Measurements from ENCODE around the gene ADCY2.
A peak's percentile ranks its signal among the peaks of the same experiment; 100 is the strongest.

ADCY2 gene

DNA sequence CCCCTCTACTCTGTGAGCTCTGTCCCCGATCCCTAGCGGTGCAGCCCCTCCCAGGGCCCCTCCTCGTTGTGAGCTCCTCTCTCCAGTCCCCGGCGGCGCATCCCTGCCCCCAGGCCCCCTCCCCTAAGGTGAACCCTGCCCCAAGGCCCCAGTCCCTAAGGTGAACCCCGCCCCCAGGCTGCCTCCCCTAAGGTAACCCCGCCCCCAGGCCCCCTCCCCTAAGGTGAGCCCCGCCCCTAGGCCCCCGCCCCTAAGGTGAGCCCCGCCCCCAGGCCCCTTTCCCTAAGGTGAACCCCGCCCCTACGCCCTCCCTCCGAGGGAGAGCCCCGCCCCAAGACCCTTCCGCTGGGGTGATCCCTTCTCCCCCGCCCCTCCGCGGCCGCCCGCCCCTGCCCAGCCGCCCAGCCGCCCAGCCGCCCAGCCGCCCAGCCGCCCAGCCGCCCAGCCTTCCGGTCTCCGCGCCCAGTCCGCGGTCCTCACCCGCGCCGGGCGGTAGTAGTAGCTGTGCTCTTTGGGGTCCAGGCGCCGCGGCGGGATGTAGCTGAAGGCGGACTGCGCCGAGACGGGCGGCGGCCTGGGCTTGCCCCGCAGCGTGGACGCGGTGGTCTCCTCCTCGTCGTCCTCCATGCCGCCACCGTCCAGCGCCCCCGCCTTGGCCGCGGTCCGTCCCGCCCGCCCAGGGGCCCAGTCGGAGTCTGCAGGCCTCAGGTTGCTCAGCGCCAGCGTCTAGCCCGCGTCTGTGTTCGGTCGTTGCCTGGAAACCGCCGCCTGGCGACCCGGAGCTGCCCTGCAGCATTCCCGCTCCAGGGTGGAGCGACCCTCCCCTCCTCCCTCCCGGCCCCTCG lies 454.7 kb downstream of the ADCY2 start, which contains the start of gene CFAP90:
Gene CFAP90, minus strand, starts transcription at position 739 of the 845 bp plus-strand sequence. Its CDS starts 112 bp downstream, at position 627.
- peak in 7 of 10 donors; percentile 33 to 93 (median 63) for DNase-seq
- intact Hi-C loops (cut with DNase I): loop anchor here (10.0 kb wide), 1 partner anchor 456 kb away; the partner anchor contains the start of gene ADCY2

DNA sequence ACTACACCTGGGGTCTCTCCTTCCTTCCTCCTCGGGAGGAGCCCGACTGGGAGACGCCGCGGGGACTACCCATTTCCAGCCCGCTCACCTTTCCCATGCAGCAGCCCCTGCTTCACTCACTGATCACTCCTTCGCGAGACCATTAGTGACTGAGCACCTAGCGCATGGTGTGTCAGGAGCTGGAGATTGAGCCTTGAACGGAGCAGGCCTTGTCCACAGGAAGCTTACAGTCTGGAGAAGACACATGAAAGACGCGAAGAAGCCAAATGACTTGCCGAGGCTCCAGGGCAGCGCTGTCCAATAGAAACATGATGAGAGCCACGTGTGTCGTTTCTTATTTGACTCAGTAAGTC lies 455.3 kb downstream of the ADCY2 start:
- intact Hi-C loops (cut with DNase I): loop anchor here (10.0 kb wide), 1 partner anchor 456 kb away; the partner anchor contains the start of gene ADCY2
- DNase-seq: no peak

GRCh38 chr5:7851617-7852289 lies 455.8 kb downstream of the ADCY2 start:
- no peak for DNase-seq
- intact Hi-C loops (cut with DNase I): loop anchor here (10.0 kb wide), 1 partner anchor 457 kb away; the partner anchor contains the start of gene ADCY2

- intact Hi-C loops (cut with DNase I): loop anchor here (10.0 kb wide), 1 partner anchor 458 kb away; the partner anchor contains the start of gene ADCY2
- DNase-seq: no peak
Observed at GRCh38 chr5:7852542-7852941, 456.6 kb downstream of the ADCY2 start.

DNA sequence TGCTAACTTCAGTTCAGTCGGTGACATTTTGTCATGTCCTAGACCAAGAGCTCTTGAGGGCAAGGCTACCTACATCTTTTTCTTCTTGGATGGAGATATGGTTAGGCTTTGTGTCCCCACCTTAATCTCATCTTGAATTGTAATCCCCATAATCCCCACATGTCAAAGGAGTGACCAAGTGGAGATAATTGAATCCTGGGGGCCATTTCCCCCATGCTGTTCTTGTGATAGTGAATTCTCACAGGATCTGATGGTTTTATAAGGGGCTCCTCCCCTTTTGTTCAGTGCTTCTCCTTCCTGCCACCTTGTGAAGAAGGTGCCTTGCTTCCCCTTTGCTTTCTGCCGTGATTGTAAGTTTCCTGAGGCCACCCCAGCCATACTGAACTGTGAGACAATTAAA lies 457.1 kb downstream of the ADCY2 start:
- no peak for DNase-seq
- intact Hi-C loops (cut with DNase I): loop anchor here (10.0 kb wide), 1 partner anchor 458 kb away; the partner anchor contains the start of gene ADCY2

- intact Hi-C loops (cut with DNase I): loop anchor here (10.0 kb wide), 1 partner anchor 461 kb away; the partner anchor contains the start of gene ADCY2
- DNase-seq: no peak
Observed at GRCh38 chr5:7855611-7856010, 459.7 kb downstream of the ADCY2 start.

DNA sequence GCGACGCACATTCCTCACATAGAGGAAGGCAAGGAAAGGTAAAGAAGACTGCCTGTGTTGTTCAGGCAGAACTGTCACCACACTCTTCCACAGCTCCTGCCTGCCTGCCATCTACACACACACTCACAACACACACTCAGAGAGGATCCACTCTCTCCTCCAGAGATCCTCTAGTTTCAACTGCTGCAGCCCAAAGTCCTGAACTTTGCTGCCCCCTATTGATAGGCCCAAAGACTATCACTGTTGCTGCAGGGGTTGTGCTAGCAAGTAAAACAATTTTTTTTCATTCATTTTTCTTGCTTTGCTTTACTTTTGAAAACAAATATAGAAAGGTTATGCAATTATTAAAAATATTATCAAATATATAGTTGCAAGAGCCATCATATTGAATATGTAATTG lies 460.9 kb downstream of the ADCY2 start:
- intact Hi-C loops (cut with DNase I): loop anchor here (10.0 kb wide), 1 partner anchor 462 kb away; the partner anchor contains the start of gene ADCY2

GRCh38 chr5:7857361-7857760 lies 461.4 kb downstream of the ADCY2 start:
- intact Hi-C loops (cut with DNase I): loop anchor here (10.0 kb wide), 1 partner anchor 463 kb away; the partner anchor contains the start of gene ADCY2
- no peak for DNase-seq

More for the DNA sequence above, 460.9 kb downstream of the ADCY2 start:
- peak; percentile 34 to 93 (median 66) for DNase-seq

- DNase-seq: no peak
- intact Hi-C loops (cut with DNase I): loop anchor here (10.0 kb wide), 1 partner anchor 463 kb away; the partner anchor contains the start of gene ADCY2
Observed at GRCh38 chr5:7857926-7858632, 462.1 kb downstream of the ADCY2 start.

GRCh38 chr5:7866196-7866595 lies 470.3 kb downstream of the ADCY2 start:
- DNase-seq: no peak
- intact Hi-C loops (cut with DNase I): no loop called here

GRCh38 chr5:7867260-7867659 lies 471.3 kb downstream of the ADCY2 start:
- no peak for DNase-seq
- intact Hi-C loops (cut with DNase I): no loop called here

- DNase-seq: no peak
- intact Hi-C loops (cut with DNase I): no loop called here
Observed at GRCh38 chr5:7868427-7868772, 472.5 kb downstream of the ADCY2 start.

DNA sequence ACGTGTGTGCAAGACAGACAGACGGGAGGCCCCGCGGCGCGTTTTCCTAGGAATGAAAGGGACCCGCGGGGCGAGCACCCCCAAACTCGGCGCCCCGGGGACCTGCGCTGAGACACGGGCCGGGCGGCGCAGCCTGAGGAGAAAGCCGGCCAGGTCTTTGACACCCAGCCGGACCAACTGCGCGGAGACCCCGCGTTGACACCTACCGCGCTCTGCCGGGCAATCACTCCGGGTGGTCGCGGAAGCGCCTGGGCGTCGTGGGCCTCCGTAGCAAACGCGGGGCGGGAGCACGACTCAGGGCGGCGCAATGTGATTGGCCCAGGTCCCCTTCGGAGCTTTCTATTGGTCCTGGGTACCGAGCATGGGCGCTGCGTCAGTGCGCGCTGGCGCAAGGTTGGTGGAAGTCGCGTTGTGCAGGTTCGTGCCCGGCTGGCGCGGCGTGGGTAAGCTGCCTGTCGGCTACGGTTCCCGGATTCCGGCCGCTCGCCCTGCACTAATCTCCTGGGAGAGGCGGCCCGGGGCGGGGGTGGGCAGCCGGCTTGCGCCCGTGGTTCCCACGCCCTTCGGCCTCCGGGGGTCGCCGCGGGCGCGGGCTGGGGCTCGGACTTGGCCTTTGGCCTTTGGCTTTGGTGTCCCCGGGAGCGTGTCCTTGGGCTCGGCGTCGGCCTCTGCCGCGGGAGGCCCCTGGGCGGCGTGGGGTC lies 473.0 kb downstream of the ADCY2 start, which contains the start of the genes FASTKD3 and MTRR:
Gene FASTKD3, minus strand, starts transcription at position 259 of the 701 bp plus-strand sequence. CDS start 948 bp downstream, outside the sequence.
Gene MTRR, plus strand, starts transcription at position 376 of the 701 bp plus-strand sequence. CDS start 1,647 bp downstream, outside the sequence.
- peak; percentile 92 to 99 (median 96) for DNase-seq
- intact Hi-C loops (cut with DNase I): no loop called here

DNA sequence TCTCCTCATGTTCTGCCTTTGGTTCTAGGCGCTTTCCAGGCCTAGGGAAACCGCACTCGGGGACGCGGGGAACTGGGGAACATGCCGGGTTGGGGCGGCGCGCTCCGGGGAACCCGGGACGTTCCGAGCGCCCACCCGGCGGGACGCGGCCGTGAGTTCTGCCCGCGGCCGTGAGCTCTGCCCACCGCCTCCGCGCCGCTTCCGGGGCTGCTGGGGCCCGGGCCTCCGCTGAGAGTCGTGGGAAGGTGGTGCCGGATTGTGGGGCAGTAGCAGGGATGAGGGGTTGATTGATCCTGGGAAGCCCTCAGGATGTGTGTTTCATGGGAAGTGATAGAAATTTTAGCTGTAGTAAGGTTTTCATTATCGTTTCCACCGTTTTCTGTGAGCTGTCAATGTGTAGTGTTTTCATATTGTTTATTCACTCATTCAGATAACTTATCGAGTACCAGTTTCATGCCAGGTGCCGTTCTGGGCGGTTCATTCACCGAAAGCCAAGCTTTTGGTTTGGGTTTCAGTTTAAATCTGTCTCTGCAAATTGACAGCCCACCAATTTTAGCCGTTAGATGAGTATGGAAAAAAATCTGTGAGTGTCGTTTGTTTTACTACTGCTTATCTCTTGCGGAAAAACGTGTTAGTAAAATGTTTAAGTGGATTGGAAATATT lies 473.7 kb downstream of the ADCY2 start:
- intact Hi-C loops (cut with DNase I): no loop called here
- peak in 1 of 10 donors; percentile 73 for DNase-seq

DNA sequence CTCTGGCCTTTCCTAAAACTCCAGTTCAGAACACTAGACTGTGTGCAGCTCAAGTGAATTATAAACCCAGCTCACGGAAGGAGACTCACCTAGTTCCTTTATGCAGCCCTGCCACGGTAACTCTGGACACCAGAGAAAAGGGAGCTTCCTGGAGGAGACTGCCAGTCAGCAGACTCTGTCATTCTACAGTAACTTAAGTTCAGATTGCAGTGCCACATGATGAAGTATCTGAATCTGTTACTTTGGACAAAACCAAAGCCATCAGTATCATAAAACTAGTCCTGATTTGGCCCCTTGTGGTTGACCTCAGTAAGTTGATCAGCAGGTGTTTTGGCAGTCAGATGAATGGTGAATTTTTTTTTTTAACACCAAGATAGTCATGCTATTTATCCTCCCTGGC lies 475.7 kb downstream of the ADCY2 start:
- intact Hi-C loops (cut with DNase I): no loop called here
- DNase-seq: no peak

DNA sequence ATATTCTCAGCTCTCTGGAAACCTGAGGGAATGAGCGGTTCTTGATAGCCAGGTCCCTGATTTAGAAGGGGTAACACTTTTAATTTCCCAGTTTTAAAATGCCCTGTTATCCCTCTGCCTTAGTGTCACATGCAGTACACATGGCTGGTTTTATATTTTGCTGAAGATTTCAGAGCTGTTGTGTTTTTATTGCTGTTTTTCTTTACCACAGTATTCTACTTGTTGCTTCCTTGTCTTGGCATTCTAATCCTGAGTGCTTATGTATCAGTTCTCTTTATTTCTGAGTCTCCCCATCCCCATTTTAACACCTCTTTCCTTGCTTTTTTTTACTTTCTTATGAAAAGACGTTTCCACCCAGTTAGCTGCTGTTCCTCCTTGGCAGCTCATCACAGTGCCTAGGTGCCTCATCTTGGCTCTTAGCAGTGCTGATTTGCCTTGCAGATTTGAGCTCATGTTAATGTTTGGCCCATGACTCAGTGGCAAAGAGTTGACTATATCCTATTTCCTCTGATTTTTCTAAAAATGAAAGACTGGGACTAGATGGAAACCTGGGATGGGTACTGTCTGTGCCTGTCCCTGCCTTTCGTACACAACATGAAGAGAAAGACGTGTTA lies 476.7 kb downstream of the ADCY2 start:
- no peak for DNase-seq
- intact Hi-C loops (cut with DNase I): no loop called here

DNA sequence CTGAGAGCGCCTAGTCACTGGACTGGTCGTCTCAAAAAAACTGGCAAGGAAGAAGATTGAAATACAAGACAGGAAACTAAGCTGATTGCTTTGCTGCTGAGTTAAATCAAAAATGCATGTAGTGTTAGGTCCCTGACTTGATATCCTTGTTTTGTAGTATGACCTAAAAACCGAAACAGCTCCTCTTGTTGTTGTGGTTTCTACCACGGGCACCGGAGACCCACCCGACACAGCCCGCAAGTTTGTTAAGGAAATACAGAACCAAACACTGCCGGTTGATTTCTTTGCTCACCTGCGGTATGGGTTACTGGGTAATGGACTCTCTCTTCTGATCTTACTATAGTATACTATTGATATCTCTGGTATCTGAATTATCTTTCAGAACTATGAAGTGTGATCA lies 477.3 kb downstream of the ADCY2 start:
- intact Hi-C loops (cut with DNase I): no loop called here
- DNase-seq: no peak

GRCh38 chr5:7874639-7875038 lies 478.7 kb downstream of the ADCY2 start:
- intact Hi-C loops (cut with DNase I): no loop called here
- no peak for DNase-seq

DNA sequence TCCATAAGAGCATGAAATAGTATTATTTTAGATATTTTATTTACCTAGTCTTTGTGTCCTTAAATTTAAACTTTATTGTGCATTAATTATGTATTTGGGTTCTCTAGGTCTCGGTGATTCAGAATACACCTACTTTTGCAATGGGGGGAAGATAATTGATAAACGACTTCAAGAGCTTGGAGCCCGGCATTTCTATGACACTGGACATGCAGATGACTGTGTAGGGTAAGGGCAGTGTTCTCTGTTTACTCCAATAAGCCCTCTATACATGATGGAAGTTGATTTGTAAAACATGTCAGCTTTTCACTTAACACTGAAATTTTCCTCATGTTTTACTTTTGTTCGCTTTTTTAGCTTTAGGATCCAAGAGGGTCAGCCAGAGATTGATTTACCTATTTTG lies 479.2 kb downstream of the ADCY2 start:
- intact Hi-C loops (cut with DNase I): no loop called here
- DNase-seq: no peak

All from posterior cingulate gyrus (tissue), 11 donors.